DOHH2 (cell line): ENCODE data around the gene H3-3A.

Experiments used
- EZH2phosphoT487 ChIP-seq: fragments of 200-600 bp; sonication (generic); IDR thresholded peaks from 2 replicates; pipeline ENCODE4 v1.6.1; 2017; ENCODE audit warnings: borderline replicate concordance, mild to moderate bottlenecking, antibody characterized with exemption, low read length, moderate library complexity, mixed read lengths
- TF ChIP-seq, protein P1 (sequence below): fragments of 200-600 bp; sonication (generic); IDR thresholded peaks from one replicate; pipeline ENCODE4 v1.5.1; 2014; ENCODE audit warnings: antibody characterized with exemption, mild to moderate bottlenecking, low read depth, low read length; ENCODE audit not compliant: poor library complexity, severe bottlenecking

DNA sequence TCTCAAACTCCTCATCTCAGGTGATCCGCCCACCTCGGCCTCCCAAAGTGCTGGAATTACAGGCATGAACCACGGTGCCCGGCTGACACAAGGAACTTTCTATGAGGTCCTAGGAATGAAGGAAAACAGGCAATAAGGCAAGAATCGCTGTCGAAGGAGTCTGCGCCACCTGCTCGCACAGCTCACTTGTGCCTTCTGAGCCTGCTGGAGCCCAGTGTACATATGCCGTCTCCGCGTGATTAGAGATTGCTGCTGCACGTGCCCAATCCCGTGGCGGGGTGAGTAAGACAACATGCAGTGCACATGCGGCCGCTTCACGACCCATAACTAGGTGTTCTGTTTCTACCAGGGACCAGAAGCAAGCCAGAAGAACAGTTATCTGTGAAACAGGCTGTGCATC is 24.3 kb downstream of the H3-3A start:
- TF ChIP-seq, protein P1, sequence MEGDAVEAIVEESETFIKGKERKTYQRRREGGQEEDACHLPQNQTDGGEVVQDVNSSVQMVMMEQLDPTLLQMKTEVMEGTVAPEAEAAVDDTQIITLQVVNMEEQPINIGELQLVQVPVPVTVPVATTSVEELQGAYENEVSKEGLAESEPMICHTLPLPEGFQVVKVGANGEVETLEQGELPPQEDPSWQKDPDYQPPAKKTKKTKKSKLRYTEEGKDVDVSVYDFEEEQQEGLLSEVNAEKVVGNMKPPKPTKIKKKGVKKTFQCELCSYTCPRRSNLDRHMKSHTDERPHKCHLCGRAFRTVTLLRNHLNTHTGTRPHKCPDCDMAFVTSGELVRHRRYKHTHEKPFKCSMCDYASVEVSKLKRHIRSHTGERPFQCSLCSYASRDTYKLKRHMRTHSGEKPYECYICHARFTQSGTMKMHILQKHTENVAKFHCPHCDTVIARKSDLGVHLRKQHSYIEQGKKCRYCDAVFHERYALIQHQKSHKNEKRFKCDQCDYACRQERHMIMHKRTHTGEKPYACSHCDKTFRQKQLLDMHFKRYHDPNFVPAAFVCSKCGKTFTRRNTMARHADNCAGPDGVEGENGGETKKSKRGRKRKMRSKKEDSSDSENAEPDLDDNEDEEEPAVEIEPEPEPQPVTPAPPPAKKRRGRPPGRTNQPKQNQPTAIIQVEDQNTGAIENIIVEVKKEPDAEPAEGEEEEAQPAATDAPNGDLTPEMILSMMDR = no peak
- no peak for TF ChIP-seq EZH2phosphoT487
